HG02938 (cell line): ENCODE results near the gene CEP78.

ENCODE experiments used
- ATAC-seq: cut with Tn5 transposase; IDR thresholded peaks from one replicate; pipeline ENCODE4 v1.9.1; 2021; ENCODE audit warnings: mild to moderate bottlenecking, moderate library complexity; ENCODE audit not compliant: unreplicated experiment

Gene CEP78

GRCh38 chr9:78326564-78326963 lies 90.7 kb downstream of the CEP78 start:
- ATAC-seq = no peak
